Liver (tissue), 5 donors: ENCODE measurements around the gene SMC6. TPM values are rescaled to one million over a fixed set of nuclear protein-coding genes. Genes with fewer than 3 reads are reported as not detected.

ENCODE experiments used
- EGR1 ChIP-seq, 2 donors: IDR thresholded peaks; 2 replicates each; pipeline ENCODE4 v1.6.1; 2016 to 2018; ENCODE audit warnings: antibody characterized with exemption in 2 of 2, low read depth in 2 of 2
- FOXA1 ChIP-seq: IDR thresholded peaks from 2 replicates; pipeline ENCODE4 v1.6.1; 2016; ENCODE audit warnings: antibody characterized with exemption
- REST ChIP-seq: IDR thresholded peaks from 2 replicates; pipeline ENCODE4 v1.6.1; 2016; ENCODE audit warnings: antibody characterized with exemption, mild to moderate bottlenecking
- RXRA ChIP-seq, 2 donors: IDR thresholded peaks; 2 replicates each; pipeline ENCODE4 v1.6.1; 2017 to 2018; ENCODE audit warnings: antibody characterized with exemption in 2 of 2, mild to moderate bottlenecking in 1 of 2
- polyA plus RNA-seq, 2 donors: library from polyadenylated mRNA; stranded (reverse) in 1 of 2; unstranded in 1 of 2; fragments of 200-250 nt in 1 of 2; fragments of >200 nt in 1 of 2; fragmentation: Nextera tagmentation in 1 of 2; extraction: Ambion mirVana in 1 of 2; gene quantifications; one replicate each; pipeline versions ENCODE4 v1.2.1 to v1.2.3, GENCODE V29; 2013 to 2015
- total RNA-seq, 2 donors: library from RNA; depleted of rRNA; stranded (reverse); fragments of >200 nt; gene quantifications; one replicate each; pipeline ENCODE4 v1.2.3, GENCODE V29; 2014
- donor health status: healthy.
- donor health status: healthy.
- donor health status: healthy.

Gene SMC6
- total and polyA plus RNA-seq, 4 donors: 2.6 to 22.3 (median 11.0) TPM

GRCh38 chr2:17614174-17614930, 139.3 kb downstream of the SMC6 start (continued):
- TF ChIP-seq REST (no peak), EGR1 (IDR thresholded peaks at IDR 0.05; ENCODE audit: low read depth in 2 of 2) (no peak), FOXA1 (no peak), RXRA (IDR thresholded peaks at IDR 0.05) (no peak)

Other genes starting within 250 kb of the SMC6 start
- gene RAD51AP2, start 235.4 kb downstream of the SMC6 start, total RNA-seq: under 1 TPM; 0.14 to 0.25 TPM
- gene RAD51AP2, start 235.4 kb downstream of the SMC6 start, polyA plus RNA-seq: under 1 TPM; 0.02 to 0.08 TPM
- gene VSNL1, start 213.1 kb downstream of the SMC6 start, total RNA-seq: 10 to 100 TPM in 1 of 2 donors, 1 to 10 TPM in 1; 6.3 to 32.9 TPM
- 1 to 10 TPM; 2.2 to 6.4 TPM for gene VSNL1, start 213.1 kb downstream of the SMC6 start, polyA plus RNA-seq
- 10 to 100 TPM in 1 of 2 donors, 1 to 10 TPM in 1; 9.6 to 12.7 TPM for gene GEN1, start 328 bp upstream of the SMC6 start, total RNA-seq
- gene GEN1, start 328 bp upstream of the SMC6 start, polyA plus RNA-seq: 1 to 10 TPM; 1.2 to 6.0 TPM
- not detected for gene MSGN1, start 62.6 kb upstream of the SMC6 start, total RNA-seq
- gene MSGN1, start 62.6 kb upstream of the SMC6 start, polyA plus RNA-seq: not detected
- 1 to 10 TPM in 1 of 2 donors, under 1 TPM in 1; 0.56 to 2.8 TPM for gene KCNS3, start 124.9 kb upstream of the SMC6 start, total RNA-seq
- 1 to 10 TPM in 1 of 2 donors, under 1 TPM in 1; 0.96 to 2.5 TPM for gene KCNS3, start 124.9 kb upstream of the SMC6 start, polyA plus RNA-seq